GM12878 (cell line): ENCODE results near the gene MPV17. TPM values are rescaled to one million over a fixed set of nuclear protein-coding genes. Genes with fewer than 3 reads are reported as not detected.

Source experiments
- ATAC-seq: fragments of 200-7000 bp; cut with Tn5 transposase; 3 replicates; pipeline ENCODE4 v1.9.1; 2020; ENCODE audit warnings: mild to moderate bottlenecking, moderate library complexity
- BruUV-seq: library from RNA; stranded (reverse); fragments of 400-500 nt; replicated peaks from 2 replicates; lab custom pipeline; 2021; lab: Mats Ljungman, UMichigan
- CTCF ChIA-PET: fragments of 300-600 bp; sonication (Branson Sonifier 250); formaldehyde crosslinking; extraction: SDS; loops from one replicate; lab custom pipeline; 2021; ENCODE audit warnings: inconsistent platforms; lab: Yijun Ruan, JAX
- POLR2A ChIA-PET: fragments of 350-600 bp; formaldehyde crosslinking; extraction: SDS; loops from one replicate; lab custom pipeline; 2021; ENCODE audit warnings: inconsistent platforms; lab: Charles Lee
- RAD21 ChIA-PET: fragments of 300-600 bp; sonication (Branson Sonifier 250); formaldehyde crosslinking; loops from one replicate; lab custom pipeline; 2023; ENCODE audit warnings: antibody characterized with exemption; ENCODE audit not compliant: unreplicated experiment; lab: Charles Lee
- SMC1A ChIA-PET: fragments of 300-600 bp; sonication (Branson Sonifier 250); formaldehyde crosslinking; loops from one replicate; lab custom pipeline; 2023; ENCODE audit not compliant: unreplicated experiment, uncharacterized antibody; lab: Charles Lee
- DNase-seq: peaks from one replicate; pipeline ENCODE4 v3.0.0-alpha.2; 2011; ENCODE audit warnings: low read depth, low spot score
- FAIRE-seq: peaks from 3 replicates; lab custom pipeline; 2011; peaks lifted over from hg19 to GRCh38; lab: Jason Lieb, UNC
- H2AFZ ChIP-seq: 2 replicates; pipeline ENCODE4 v1.6.0; 2011; ENCODE audit warnings: low read depth, low read length, control low read depth; ENCODE audit not compliant: control insufficient read depth
- H3K27ac ChIP-seq: 2 replicates; pipeline ENCODE4 v1.5.1; 2011; ENCODE audit warnings: control low read depth; ENCODE audit not compliant: control insufficient read depth, insufficient read depth
- H3K27me3 ChIP-seq, 2 experiments: replicated peaks in 1 of 2; 2 replicates each; pipeline versions ENCODE4 v1.6.0 to v1.6.1; 2011; ENCODE audit warnings: low read length in 1 of 2; ENCODE audit not compliant: control insufficient read depth in 2 of 2, insufficient read depth in 2 of 2
- H3K36me3 ChIP-seq, 2 experiments: 2 replicates each; pipeline ENCODE4 v1.5.1; 2011; ENCODE audit warnings: low read length in 1 of 2; ENCODE audit not compliant: control insufficient read depth in 2 of 2, insufficient read depth in 2 of 2
- H3K4me1 ChIP-seq: 2 replicates; pipeline ENCODE4 v1.6.1; 2011; ENCODE audit warnings: mild to moderate bottlenecking, low read length, moderate library complexity, mixed read lengths; ENCODE audit not compliant: control insufficient read depth, insufficient read depth
- H3K4me2 ChIP-seq: 2 replicates; pipeline ENCODE4 v1.6.0; 2011; ENCODE audit warnings: control low read depth; ENCODE audit not compliant: control insufficient read depth, insufficient read depth
- H3K4me3 ChIP-seq: fragments of 200-600 bp; sonication (generic); 2 replicates; pipeline ENCODE4 v1.5.1; 2016
- H3K79me2 ChIP-seq: 2 replicates; pipeline ENCODE4 v1.6.0; 2011; ENCODE audit warnings: low read length; ENCODE audit not compliant: control insufficient read depth, insufficient read depth
- H3K9ac ChIP-seq: 2 replicates; pipeline ENCODE4 v1.8.0; 2011; ENCODE audit warnings: low read length, control low read depth, mixed read lengths; ENCODE audit not compliant: control insufficient read depth, insufficient read depth
- H3K9me3 ChIP-seq: replicated peaks from 3 replicates; pipeline ENCODE4 v1.5.1; 2011; ENCODE audit warnings: mild to moderate bottlenecking, low read length; ENCODE audit not compliant: control insufficient read depth, insufficient read depth
- H4K20me1 ChIP-seq: 2 replicates; pipeline ENCODE4 v1.6.0; 2011; ENCODE audit not compliant: control insufficient read depth, insufficient read depth
- EP300 ChIP-seq, 2 experiments: fragments of 150-350 bp in 1 of 2; IDR thresholded peaks; 2 replicates each; pipeline ENCODE4 v1.6.1; 2011 to 2012; ENCODE audit warnings: low read depth in 2 of 2, low read length in 2 of 2, borderline replicate concordance in 1 of 2, improper control_type of control experiment in 1 of 2, inconsistent platforms in 1 of 2; ENCODE audit not compliant: control insufficient read depth in 1 of 2
- IKZF1 ChIP-seq: fragments of 450-650 bp; conservative IDR thresholded peaks from 2 replicates; pipeline ENCODE4 v1.6.1; 2017; ENCODE audit warnings: antibody characterized with exemption, mild to moderate bottlenecking
- IRF4 ChIP-seq: IDR thresholded peaks from 2 replicates; pipeline ENCODE4 v1.6.1; 2011; ENCODE audit warnings: low read depth, low read length
- MXI1 ChIP-seq: fragments of 150-350 bp; IDR thresholded peaks from 2 replicates; pipeline ENCODE4 v1.6.1; 2011; ENCODE audit warnings: low read depth, mild to moderate bottlenecking, inconsistent platforms, low read length, improper control_type of control experiment
- NFIC ChIP-seq: IDR thresholded peaks from 2 replicates; pipeline ENCODE4 v1.6.1; 2012; ENCODE audit warnings: low read depth, mild to moderate bottlenecking, inconsistent platforms, low read length, moderate library complexity
- NFXL1 ChIP-seq: fragments of 450-650 bp; IDR thresholded peaks from 2 replicates; pipeline ENCODE4 v1.6.1; 2017; ENCODE audit warnings: antibody characterized with exemption, mild to moderate bottlenecking, borderline replicate concordance
- RAD21 ChIP-seq: IDR thresholded peaks from 2 replicates; pipeline ENCODE4 v1.6.1; 2011; ENCODE audit warnings: mild to moderate bottlenecking, low read depth, low read length, moderate library complexity; ENCODE audit not compliant: insufficient read depth
- RCOR1 ChIP-seq: conservative IDR thresholded peaks from 2 replicates; pipeline ENCODE4 v1.6.1; 2012; ENCODE audit warnings: low read depth, low read length, improper control_type of control experiment
- SREBF2 ChIP-seq: IDR thresholded peaks from 2 replicates; pipeline ENCODE4 v1.6.1; 2012; ENCODE audit warnings: mild to moderate bottlenecking, low read length
- STAT1 ChIP-seq: fragments of 450-650 bp; conservative IDR thresholded peaks from 2 replicates; pipeline ENCODE4 v1.6.1; 2014; ENCODE audit warnings: antibody characterized with exemption, mild to moderate bottlenecking
- TARDBP ChIP-seq: IDR thresholded peaks from 2 replicates; pipeline ENCODE4 v1.6.1; 2016; ENCODE audit warnings: borderline replicate concordance
- TCF7 ChIP-seq: IDR thresholded peaks from 2 replicates; pipeline ENCODE4 v1.6.1; 2014; ENCODE audit warnings: antibody characterized with exemption, borderline replicate concordance
- ZNF622 ChIP-seq: fragments of 450-650 bp; IDR thresholded peaks from 2 replicates; pipeline ENCODE4 v1.6.1; 2017; ENCODE audit warnings: mild to moderate bottlenecking, inconsistent platforms
- ZNF687 ChIP-seq: fragments of 450-650 bp; IDR thresholded peaks from 2 replicates; pipeline ENCODE4 v1.6.1; 2017; ENCODE audit warnings: mild to moderate bottlenecking, moderate library complexity
- WGBS: methylation state at CpG from one replicate; pipeline ENCODE4 v1.1.6; 2016; ENCODE audit warnings: low lambda C conversion rate; ENCODE audit not compliant: insufficient replicate concordance, insufficient coverage; ENCODE audit errors: missing lambda C conversion rate; 5-methylcytosine and 5-hydroxymethylcytosine counted together
- in situ Hi-C: fragments of 300-500 bp; cut with MboI; formaldehyde crosslinking; loops from 9 replicates; pipeline ENCODE4 v1.14.3; 2018; ENCODE audit warnings: mixed read lengths
- intact Hi-C: fragments of 100-400 bp; cut with micrococcal nuclease; formaldehyde crosslinking; loops from one replicate; pipeline ENCODE4 v1.14.2; 2022; ENCODE audit not compliant: unreplicated experiment
- polyA plus RNA-seq, 11 experiments: library from polyadenylated mRNA; depleted of rRNA in 4 of 11; unstranded in 6 of 11; stranded (reverse) in 5 of 11; fragments of >200 nt; fragmentation: Nextera tagmentation in 4 of 11; fragmentation: Illumina TruSeq in 1 of 11; extraction: Ambion mirVana in 4 of 11; extraction: Trizol in 1 of 11; gene quantifications; 1 replicate in 1 of 11; 2 replicates in 10 of 11; pipeline versions ENCODE4 v1.2.1 to v1.2.3, GENCODE V29; 2011 to 2016; ENCODE audit warnings: inconsistent platforms in 2 of 11, missing spikeins in 2 of 11, low read depth in 1 of 11
- total RNA-seq, 4 experiments: library from RNA; depleted of rRNA in 3 of 4; stranded (reverse); fragments of >200 nt in 3 of 4; fragmentation: Illumina TruSeq in 1 of 4; extraction: Trizol in 1 of 4; gene quantifications; 2 replicates each; pipeline versions ENCODE4 v1.2.1 to v1.2.3, GENCODE V29; 2013 to 2021
- TF ChIP-seq, protein P1 (sequence below): IDR thresholded peaks from 2 replicates; pipeline ENCODE4 v1.6.1; 2012; ENCODE audit warnings: low read depth, low read length, improper control_type of control experiment
- TF ChIP-seq, protein P2 (sequence below): fragments of 450-650 bp; IDR thresholded peaks from 2 replicates; pipeline ENCODE4 v1.6.1; 2017; ENCODE audit warnings: antibody characterized with exemption, mild to moderate bottlenecking, moderate library complexity

MPV17 gene
- total and polyA plus RNA-seq, 10 of the 15 experiments (the other 5 are each of a cell fraction or from before 2014, with no cell fraction given) = 63.4 to 143 (median 89.0) TPM

DNA sequence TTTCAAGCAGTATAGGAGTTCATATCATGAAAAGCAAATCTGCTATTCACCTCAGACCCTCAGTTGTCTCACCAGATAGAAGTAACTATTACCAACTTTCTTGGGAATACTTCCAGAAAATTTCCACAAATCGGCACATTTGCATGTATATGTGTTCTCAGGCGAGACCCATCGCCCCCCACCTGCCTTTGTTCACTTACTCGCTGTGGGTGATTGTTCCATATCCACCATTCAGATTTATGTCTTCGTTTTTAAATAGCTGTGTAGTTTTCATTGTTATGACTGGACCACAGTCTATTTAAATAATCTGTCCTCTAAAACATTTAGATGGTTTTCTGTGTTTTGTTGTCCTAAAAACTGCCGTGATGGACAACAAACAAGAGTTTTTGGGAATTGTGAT is 37.4 kb downstream of the MPV17 start:
- Histone ChIP-seq H2AFZ (no peak overlapping the region), H3K9ac (no peak overlapping the region), H3K4me1 (no peaks in the 10 kb centered on the region), H3K9me3 (no peaks in the 10 kb centered on the region), H3K27me3 (peaks cover 0 to 6% of the 10 kb centered on the region in 2 experiments; a peak in 3 of 4 replicates), H3K27ac (no peak overlapping the region), H3K4me3 (no peak overlapping the region), H3K36me3 (no peaks in the 10 kb centered on the region), H3K4me2 (no peak overlapping the region), H3K79me2 (no peaks in the 10 kb centered on the region), H4K20me1 (no peaks in the 10 kb centered on the region)
- ChIA-PET CTCF (interaction anchor here (0.6 to 4.8 kb wide), 3 partner anchors 17 to 704 kb away, joined by 3 to 27 read pairs (median 6); no protein-coding TSS in a partner anchor), RAD21 (no interaction called here), POLR2A (no interaction called here), SMC1A (no interaction called here)
- DNase-seq (no peak), ATAC-seq (no peak), FAIRE-seq (no peak)
- TF ChIP-seq SREBF2 = no peak
- TF ChIP-seq RCOR1 = no peak
- no peak for TF ChIP-seq IRF4
- TF ChIP-seq TCF7 = no peak
- no peak for TF ChIP-seq RAD21
- TF ChIP-seq TARDBP = no peak
- TF ChIP-seq ZNF687 = no peak
- TF ChIP-seq NFXL1 = no peak
- TF ChIP-seq, protein P1, sequence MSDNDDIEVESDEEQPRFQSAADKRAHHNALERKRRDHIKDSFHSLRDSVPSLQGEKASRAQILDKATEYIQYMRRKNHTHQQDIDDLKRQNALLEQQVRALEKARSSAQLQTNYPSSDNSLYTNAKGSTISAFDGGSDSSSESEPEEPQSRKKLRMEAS = no peak
- TF ChIP-seq NFIC = no peak
- TF ChIP-seq, protein P2, sequence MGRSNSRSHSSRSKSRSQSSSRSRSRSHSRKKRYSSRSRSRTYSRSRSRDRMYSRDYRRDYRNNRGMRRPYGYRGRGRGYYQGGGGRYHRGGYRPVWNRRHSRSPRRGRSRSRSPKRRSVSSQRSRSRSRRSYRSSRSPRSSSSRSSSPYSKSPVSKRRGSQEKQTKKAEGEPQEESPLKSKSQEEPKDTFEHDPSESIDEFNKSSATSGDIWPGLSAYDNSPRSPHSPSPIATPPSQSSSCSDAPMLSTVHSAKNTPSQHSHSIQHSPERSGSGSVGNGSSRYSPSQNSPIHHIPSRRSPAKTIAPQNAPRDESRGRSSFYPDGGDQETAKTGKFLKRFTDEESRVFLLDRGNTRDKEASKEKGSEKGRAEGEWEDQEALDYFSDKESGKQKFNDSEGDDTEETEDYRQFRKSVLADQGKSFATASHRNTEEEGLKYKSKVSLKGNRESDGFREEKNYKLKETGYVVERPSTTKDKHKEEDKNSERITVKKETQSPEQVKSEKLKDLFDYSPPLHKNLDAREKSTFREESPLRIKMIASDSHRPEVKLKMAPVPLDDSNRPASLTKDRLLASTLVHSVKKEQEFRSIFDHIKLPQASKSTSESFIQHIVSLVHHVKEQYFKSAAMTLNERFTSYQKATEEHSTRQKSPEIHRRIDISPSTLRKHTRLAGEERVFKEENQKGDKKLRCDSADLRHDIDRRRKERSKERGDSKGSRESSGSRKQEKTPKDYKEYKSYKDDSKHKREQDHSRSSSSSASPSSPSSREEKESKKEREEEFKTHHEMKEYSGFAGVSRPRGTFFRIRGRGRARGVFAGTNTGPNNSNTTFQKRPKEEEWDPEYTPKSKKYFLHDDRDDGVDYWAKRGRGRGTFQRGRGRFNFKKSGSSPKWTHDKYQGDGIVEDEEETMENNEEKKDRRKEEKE = no peak
- no peak for TF ChIP-seq STAT1
- TF ChIP-seq MXI1 = no peak
- no peak for TF ChIP-seq ZNF622
- no peak for TF ChIP-seq IKZF1
- no peak for TF ChIP-seq EP300 (IDR thresholded peaks at IDR 0.05; ENCODE audit: borderline replicate concordance in 1 of 2, control insufficient read depth in 1 of 2, low read depth in 2 of 2, low read length in 2 of 2)
- no TSS peak for BruUV-seq
- in situ Hi-C loops (no loop called here), intact Hi-C loops (loop anchor here (10.0 kb wide), 1 partner anchor 111 kb away; no protein-coding TSS in a partner anchor)
- WGBS = 2% methylated on average over 6 of the region's 6 CpGs
